Liver (tissue), 3 donors: ENCODE data around the gene KIF26A.

Experiments used
- FOXA1 ChIP-seq: IDR thresholded peaks from 2 replicates; pipeline ENCODE4 v1.6.1; 2016; ENCODE audit warnings: antibody characterized with exemption
- JUND ChIP-seq, 2 donors: IDR thresholded peaks; 2 replicates each; pipeline ENCODE4 v1.6.1; 2016; ENCODE audit warnings: antibody characterized with exemption in 2 of 2
- NR2F2 ChIP-seq: IDR thresholded peaks from 2 replicates; pipeline ENCODE4 v1.6.1; 2016; ENCODE audit warnings: antibody characterized with exemption
- RAD21 ChIP-seq, 2 donors: IDR thresholded peaks; 2 replicates each; pipeline ENCODE4 v1.6.1; 2016; ENCODE audit warnings: antibody characterized with exemption in 2 of 2, mild to moderate bottlenecking in 2 of 2
- SP1 ChIP-seq: IDR thresholded peaks from 2 replicates; pipeline ENCODE4 v1.6.1; 2018; ENCODE audit warnings: antibody characterized with exemption, mild to moderate bottlenecking
- TAF1 ChIP-seq: conservative IDR thresholded peaks from 2 replicates; pipeline ENCODE4 v1.6.1; 2016; ENCODE audit warnings: antibody characterized with exemption, mild to moderate bottlenecking
- YY1 ChIP-seq: IDR thresholded peaks from 2 replicates; pipeline ENCODE4 v1.6.1; 2016; ENCODE audit warnings: antibody characterized with exemption, mild to moderate bottlenecking
- TF ChIP-seq, protein P1 (sequence below): IDR thresholded peaks from 2 replicates; pipeline ENCODE4 v1.6.1; 2016; ENCODE audit warnings: antibody characterized with exemption
- TF ChIP-seq, protein P2 (sequence below): IDR thresholded peaks from 2 replicates; pipeline ENCODE4 v1.6.1; 2016; ENCODE audit warnings: antibody characterized with exemption
- TF ChIP-seq, protein P3 (sequence below): fragments of 150-350 bp; IDR thresholded peaks from 2 replicates; pipeline ENCODE4 v1.5.1; 2017; ENCODE audit warnings: improper control_type of control experiment, low read depth, low read length; ENCODE audit not compliant: missing input control
- TF ChIP-seq, protein P4 (sequence below): IDR thresholded peaks from 2 replicates; pipeline ENCODE4 v1.6.1; 2016; ENCODE audit warnings: antibody characterized with exemption, mild to moderate bottlenecking
- donor health status: healthy.
- donor health status: healthy.

DNA sequence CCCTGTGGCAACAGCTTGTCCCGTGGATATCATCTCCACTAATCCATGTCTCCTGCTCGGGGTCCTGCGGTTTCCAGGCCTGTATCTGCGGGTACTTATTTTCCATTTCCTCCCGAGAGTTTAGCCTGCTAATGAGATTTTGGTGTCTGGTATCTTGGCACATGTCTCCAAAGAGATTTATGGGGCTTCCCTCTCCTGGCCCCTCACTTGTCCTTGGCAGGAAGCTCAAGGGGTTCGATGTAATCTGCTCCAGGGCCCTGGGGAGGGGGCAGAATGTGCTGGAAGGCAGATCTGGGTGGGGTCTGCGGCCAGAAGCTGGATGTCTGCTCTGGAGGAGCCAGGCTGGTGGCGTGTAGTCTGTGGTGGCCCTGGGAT, 85.7 kb downstream of the KIF26A start:
- TF ChIP-seq, protein P1, sequence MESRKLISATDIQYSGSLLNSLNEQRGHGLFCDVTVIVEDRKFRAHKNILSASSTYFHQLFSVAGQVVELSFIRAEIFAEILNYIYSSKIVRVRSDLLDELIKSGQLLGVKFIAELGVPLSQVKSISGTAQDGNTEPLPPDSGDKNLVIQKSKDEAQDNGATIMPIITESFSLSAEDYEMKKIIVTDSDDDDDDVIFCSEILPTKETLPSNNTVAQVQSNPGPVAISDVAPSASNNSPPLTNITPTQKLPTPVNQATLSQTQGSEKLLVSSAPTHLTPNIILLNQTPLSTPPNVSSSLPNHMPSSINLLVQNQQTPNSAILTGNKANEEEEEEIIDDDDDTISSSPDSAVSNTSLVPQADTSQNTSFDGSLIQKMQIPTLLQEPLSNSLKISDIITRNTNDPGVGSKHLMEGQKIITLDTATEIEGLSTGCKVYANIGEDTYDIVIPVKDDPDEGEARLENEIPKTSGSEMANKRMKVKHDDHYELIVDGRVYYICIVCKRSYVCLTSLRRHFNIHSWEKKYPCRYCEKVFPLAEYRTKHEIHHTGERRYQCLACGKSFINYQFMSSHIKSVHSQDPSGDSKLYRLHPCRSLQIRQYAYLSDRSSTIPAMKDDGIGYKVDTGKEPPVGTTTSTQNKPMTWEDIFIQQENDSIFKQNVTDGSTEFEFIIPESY, result no peak
- TF ChIP-seq, protein P2, sequence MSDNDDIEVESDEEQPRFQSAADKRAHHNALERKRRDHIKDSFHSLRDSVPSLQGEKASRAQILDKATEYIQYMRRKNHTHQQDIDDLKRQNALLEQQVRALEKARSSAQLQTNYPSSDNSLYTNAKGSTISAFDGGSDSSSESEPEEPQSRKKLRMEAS, result no peak
- TF ChIP-seq, protein P3, sequence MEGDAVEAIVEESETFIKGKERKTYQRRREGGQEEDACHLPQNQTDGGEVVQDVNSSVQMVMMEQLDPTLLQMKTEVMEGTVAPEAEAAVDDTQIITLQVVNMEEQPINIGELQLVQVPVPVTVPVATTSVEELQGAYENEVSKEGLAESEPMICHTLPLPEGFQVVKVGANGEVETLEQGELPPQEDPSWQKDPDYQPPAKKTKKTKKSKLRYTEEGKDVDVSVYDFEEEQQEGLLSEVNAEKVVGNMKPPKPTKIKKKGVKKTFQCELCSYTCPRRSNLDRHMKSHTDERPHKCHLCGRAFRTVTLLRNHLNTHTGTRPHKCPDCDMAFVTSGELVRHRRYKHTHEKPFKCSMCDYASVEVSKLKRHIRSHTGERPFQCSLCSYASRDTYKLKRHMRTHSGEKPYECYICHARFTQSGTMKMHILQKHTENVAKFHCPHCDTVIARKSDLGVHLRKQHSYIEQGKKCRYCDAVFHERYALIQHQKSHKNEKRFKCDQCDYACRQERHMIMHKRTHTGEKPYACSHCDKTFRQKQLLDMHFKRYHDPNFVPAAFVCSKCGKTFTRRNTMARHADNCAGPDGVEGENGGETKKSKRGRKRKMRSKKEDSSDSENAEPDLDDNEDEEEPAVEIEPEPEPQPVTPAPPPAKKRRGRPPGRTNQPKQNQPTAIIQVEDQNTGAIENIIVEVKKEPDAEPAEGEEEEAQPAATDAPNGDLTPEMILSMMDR, result no peak
- TF ChIP-seq YY1 (no peak), NR2F2 (no peak), SP1 (no peak), RAD21 (IDR thresholded peaks at IDR 0.05) (no peak), FOXA1 (no peak), TAF1 (no peak), JUND (IDR thresholded peaks at IDR 0.05) (no peak)
- TF ChIP-seq, protein P4, sequence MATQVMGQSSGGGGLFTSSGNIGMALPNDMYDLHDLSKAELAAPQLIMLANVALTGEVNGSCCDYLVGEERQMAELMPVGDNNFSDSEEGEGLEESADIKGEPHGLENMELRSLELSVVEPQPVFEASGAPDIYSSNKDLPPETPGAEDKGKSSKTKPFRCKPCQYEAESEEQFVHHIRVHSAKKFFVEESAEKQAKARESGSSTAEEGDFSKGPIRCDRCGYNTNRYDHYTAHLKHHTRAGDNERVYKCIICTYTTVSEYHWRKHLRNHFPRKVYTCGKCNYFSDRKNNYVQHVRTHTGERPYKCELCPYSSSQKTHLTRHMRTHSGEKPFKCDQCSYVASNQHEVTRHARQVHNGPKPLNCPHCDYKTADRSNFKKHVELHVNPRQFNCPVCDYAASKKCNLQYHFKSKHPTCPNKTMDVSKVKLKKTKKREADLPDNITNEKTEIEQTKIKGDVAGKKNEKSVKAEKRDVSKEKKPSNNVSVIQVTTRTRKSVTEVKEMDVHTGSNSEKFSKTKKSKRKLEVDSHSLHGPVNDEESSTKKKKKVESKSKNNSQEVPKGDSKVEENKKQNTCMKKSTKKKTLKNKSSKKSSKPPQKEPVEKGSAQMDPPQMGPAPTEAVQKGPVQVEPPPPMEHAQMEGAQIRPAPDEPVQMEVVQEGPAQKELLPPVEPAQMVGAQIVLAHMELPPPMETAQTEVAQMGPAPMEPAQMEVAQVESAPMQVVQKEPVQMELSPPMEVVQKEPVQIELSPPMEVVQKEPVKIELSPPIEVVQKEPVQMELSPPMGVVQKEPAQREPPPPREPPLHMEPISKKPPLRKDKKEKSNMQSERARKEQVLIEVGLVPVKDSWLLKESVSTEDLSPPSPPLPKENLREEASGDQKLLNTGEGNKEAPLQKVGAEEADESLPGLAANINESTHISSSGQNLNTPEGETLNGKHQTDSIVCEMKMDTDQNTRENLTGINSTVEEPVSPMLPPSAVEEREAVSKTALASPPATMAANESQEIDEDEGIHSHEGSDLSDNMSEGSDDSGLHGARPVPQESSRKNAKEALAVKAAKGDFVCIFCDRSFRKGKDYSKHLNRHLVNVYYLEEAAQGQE, result no peak
